Measurements from ENCODE around the gene PARP11. TPM values are rescaled to one million over a fixed set of nuclear protein-coding genes. Genes with fewer than 3 reads are reported as not detected.

The PARP11 gene
- total RNA-seq, 2 experiments from 2014 or later: 13.4 TPM

- CTCF ChIA-PET: no interaction called here
- no peaks in the 10 kb centered on the region for H3K36me3 ChIP-seq (ENCODE audit: insufficient read depth, low read length)
These were observed 37.3 kb downstream of the PARP11 start for GRCh38 chr12:3835914-3836313.

GRCh38 chr12:3834774-3835173, 38.4 kb downstream of the PARP11 start:
- H3K27ac Mint-ChIP-seq: no peak overlapping the region
- no peaks in the 10 kb centered on the region for H3K27me3 Mint-ChIP-seq
- H3K4me3 ChIP-seq (ENCODE audit: low read length): no peak overlapping the region
- H3K9me3 Mint-ChIP-seq: no peaks in the 10 kb centered on the region
- peaks cover 6% of the 10 kb centered on the region for H3K4me1 ChIP-seq (ENCODE audit: insufficient read depth, low read length)
- H3K4me1 Mint-ChIP-seq (ENCODE audit: low read depth): peaks cover 71% of the 10 kb centered on the region
- no peaks in the 10 kb centered on the region for H3K36me3 ChIP-seq (ENCODE audit: insufficient read depth, low read length)
- intact Hi-C loops (cut with DNase I, micrococcal nuclease): no loop called here
- ChIA-PET CTCF (no interaction called here), POLR2A (no interaction called here)
- no peak overlapping the region for H3K4me3 Mint-ChIP-seq
- no peak for TF ChIP-seq CTCF (IDR thresholded peaks at IDR 0.05)
- peaks cover 0 to 5% of the 10 kb centered on the region in 2 experiments for H3K9me3 ChIP-seq (ENCODE audit: control insufficient read depth in 1 of 2, insufficient read depth in 1 of 2, low read length in 2 of 2)
- peaks cover 40% of the 10 kb centered on the region for H3K36me3 Mint-ChIP-seq (ENCODE audit: low read depth)
- no peak for DNase-seq
- no peak overlapping the region for H3K27ac ChIP-seq (ENCODE audit: low read depth in 1 of 2, low read length in 2 of 2)
- no peaks in the 10 kb centered on the region for H3K27me3 ChIP-seq (ENCODE audit: control insufficient read depth in 1 of 2, insufficient read depth in 2 of 2, low read length in 2 of 2)
- ATAC-seq (ENCODE audit: poor library complexity): no peak

More at GRCh38 chr12:3835914-3836313, 37.3 kb downstream of the PARP11 start:
- POLR2A ChIA-PET: no interaction called here
- Histone ChIP-seq H3K4me1 (ENCODE audit: insufficient read depth, low read length) (peaks cover 6% of the 10 kb centered on the region), H3K9me3 (ENCODE audit: control insufficient read depth in 1 of 2, insufficient read depth in 1 of 2, low read length in 2 of 2) (peaks cover 0 to 5% of the 10 kb centered on the region in 2 experiments), H3K27ac (ENCODE audit: low read depth in 1 of 2, low read length in 2 of 2) (no peak overlapping the region), H3K27me3 (ENCODE audit: control insufficient read depth in 1 of 2, insufficient read depth in 2 of 2, low read length in 2 of 2) (no peaks in the 10 kb centered on the region), H3K4me3 (ENCODE audit: low read length) (no peak overlapping the region)
- ATAC-seq (ENCODE audit: poor library complexity) (no peak), DNase-seq (no peak)
- H3K9me3 Mint-ChIP-seq: no peaks in the 10 kb centered on the region
- no peak overlapping the region for H3K27ac Mint-ChIP-seq
- peaks cover 48% of the 10 kb centered on the region for H3K36me3 Mint-ChIP-seq (ENCODE audit: low read depth)
- H3K27me3 Mint-ChIP-seq: no peaks in the 10 kb centered on the region
- no peak overlapping the region for H3K4me3 Mint-ChIP-seq
- no peak for TF ChIP-seq CTCF (IDR thresholded peaks at IDR 0.05)
- intact Hi-C loops (cut with DNase I, micrococcal nuclease): no loop called here
- H3K4me1 Mint-ChIP-seq (ENCODE audit: low read depth): peaks cover 76% of the 10 kb centered on the region

GRCh38 chr12:3833670-3834310, 39.4 kb downstream of the PARP11 start:
- Mint-ChIP-seq H3K27ac (no peak overlapping the region), H3K4me1 (ENCODE audit: low read depth) (peaks cover 66% of the 10 kb centered on the region), H3K4me3 (no peak overlapping the region), H3K9me3 (no peaks in the 10 kb centered on the region), H3K36me3 (ENCODE audit: low read depth) (peaks cover 42% of the 10 kb centered on the region), H3K27me3 (no peaks in the 10 kb centered on the region)
- H3K36me3 ChIP-seq (ENCODE audit: insufficient read depth, low read length): peaks cover 6% of the 10 kb centered on the region
- ATAC-seq (ENCODE audit: poor library complexity) (no peak), DNase-seq (no peak)
- peaks cover 6% of the 10 kb centered on the region for H3K4me1 ChIP-seq (ENCODE audit: insufficient read depth, low read length)
- no peak overlapping the region for H3K27ac ChIP-seq (ENCODE audit: low read depth in 1 of 2, low read length in 2 of 2)
- H3K4me3 ChIP-seq (ENCODE audit: low read length): no peak overlapping the region
- H3K9me3 ChIP-seq (ENCODE audit: control insufficient read depth in 1 of 2, insufficient read depth in 1 of 2, low read length in 2 of 2): peaks cover 0 to 4% of the 10 kb centered on the region in 2 experiments
- TF ChIP-seq CTCF (IDR thresholded peaks at IDR 0.05): no peak
- POLR2A ChIA-PET: no interaction called here
- intact Hi-C loops (cut with DNase I, micrococcal nuclease): no loop called here
- H3K27me3 ChIP-seq (ENCODE audit: control insufficient read depth in 1 of 2, insufficient read depth in 2 of 2, low read length in 2 of 2): no peaks in the 10 kb centered on the region
- CTCF ChIA-PET: no interaction called here
